Esophagus squamous epithelium (tissue), 4 donors: ENCODE results near the gene OBSCN.

Experiments used
- POLR2A ChIP-seq, 4 donors: fragments of 450-650 bp; IDR thresholded peaks; one replicate each; pipeline ENCODE4 v1.6.1; 2017; ENCODE audit warnings: antibody characterized with exemption in 4 of 4, mild to moderate bottlenecking in 4 of 4, moderate library complexity in 3 of 4
- TF ChIP-seq, protein P1 (sequence below), 6 experiments: fragments of 450-650 bp in 4 of 6; fragments of 200-600 bp in 2 of 6; sonication (generic) in 2 of 6; IDR thresholded peaks; one replicate each; pipeline ENCODE4 v1.5.1; 2016 to 2019; ENCODE audit warnings: antibody characterized with exemption in 6 of 6, mild to moderate bottlenecking in 4 of 6, moderate library complexity in 4 of 6

DNA sequence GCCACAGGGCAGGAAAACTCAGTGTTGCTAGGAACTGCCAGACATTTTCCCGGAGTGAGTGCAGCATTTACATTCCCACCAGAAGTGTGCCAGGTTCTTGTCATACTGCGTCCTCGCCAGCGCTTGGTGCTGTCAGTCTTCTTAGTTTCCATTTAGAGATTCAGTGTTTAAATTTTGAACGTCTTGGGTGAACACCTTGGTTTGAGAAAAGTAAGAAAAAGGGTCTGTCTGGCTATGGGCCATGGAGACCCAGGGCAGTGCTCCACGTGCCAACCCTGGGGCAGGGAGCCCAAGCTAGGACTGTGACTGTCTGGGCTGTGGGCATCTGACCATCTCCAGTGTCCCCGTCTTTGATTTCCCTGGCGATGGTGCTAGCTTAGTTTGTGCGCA is 26.2 kb upstream of the OBSCN start:
- TF ChIP-seq POLR2A (IDR thresholded peaks at IDR 0.05) = no peak
- TF ChIP-seq, protein P1, sequence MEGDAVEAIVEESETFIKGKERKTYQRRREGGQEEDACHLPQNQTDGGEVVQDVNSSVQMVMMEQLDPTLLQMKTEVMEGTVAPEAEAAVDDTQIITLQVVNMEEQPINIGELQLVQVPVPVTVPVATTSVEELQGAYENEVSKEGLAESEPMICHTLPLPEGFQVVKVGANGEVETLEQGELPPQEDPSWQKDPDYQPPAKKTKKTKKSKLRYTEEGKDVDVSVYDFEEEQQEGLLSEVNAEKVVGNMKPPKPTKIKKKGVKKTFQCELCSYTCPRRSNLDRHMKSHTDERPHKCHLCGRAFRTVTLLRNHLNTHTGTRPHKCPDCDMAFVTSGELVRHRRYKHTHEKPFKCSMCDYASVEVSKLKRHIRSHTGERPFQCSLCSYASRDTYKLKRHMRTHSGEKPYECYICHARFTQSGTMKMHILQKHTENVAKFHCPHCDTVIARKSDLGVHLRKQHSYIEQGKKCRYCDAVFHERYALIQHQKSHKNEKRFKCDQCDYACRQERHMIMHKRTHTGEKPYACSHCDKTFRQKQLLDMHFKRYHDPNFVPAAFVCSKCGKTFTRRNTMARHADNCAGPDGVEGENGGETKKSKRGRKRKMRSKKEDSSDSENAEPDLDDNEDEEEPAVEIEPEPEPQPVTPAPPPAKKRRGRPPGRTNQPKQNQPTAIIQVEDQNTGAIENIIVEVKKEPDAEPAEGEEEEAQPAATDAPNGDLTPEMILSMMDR (IDR thresholded peaks at IDR 0.05) = no peak
